ENCODE data around the gene CASP7. TPM values are rescaled to one million over a fixed set of nuclear protein-coding genes. Genes with fewer than 3 reads are reported as not detected.
"Not testable (repeated sequence)": the region's sequence is repeated elsewhere in the genome, so short reads cannot be mapped to it uniquely, and the experiment has no call there.

Gene CASP7
- total and polyA plus RNA-seq, 2 donors: 26.5 to 27.9 TPM

- no peaks in the 10 kb centered on the region for H3K4me1 ChIP-seq (ENCODE audit: control insufficient read depth in 2 of 2, insufficient read depth in 2 of 2, low read length in 2 of 2)
Measured at GRCh38 chr10:113767222-113767621, 87.5 kb downstream of the CASP7 start.

GRCh38 chr10:113770346-113770745 is 90.6 kb downstream of the CASP7 start:
- no peaks in the 10 kb centered on the region for H3K36me3 ChIP-seq (ENCODE audit: control insufficient read depth in 2 of 2, insufficient read depth in 2 of 2, low read length in 1 of 2)
- WGBS: 92% methylated on average over 4 of the region's 4 CpGs
- no peak overlapping the region for H3K27ac ChIP-seq (ENCODE audit: low read depth in 1 of 2, low read length in 1 of 2)
- DNase-seq (ENCODE audit: low read depth in 6 of 9, low spot score in 9 of 9): no peak
- no peaks in the 10 kb centered on the region for H3K4me1 ChIP-seq (ENCODE audit: control insufficient read depth in 2 of 2, insufficient read depth in 2 of 2, low read length in 2 of 2)
- H3K27me3 ChIP-seq (ENCODE audit: control insufficient read depth in 2 of 2, insufficient read depth in 1 of 2, low read length in 1 of 2): peaks cover 0 to 9% of the 10 kb centered on the region in 2 donors
- H3K4me3 ChIP-seq (ENCODE audit: low read length in 2 of 2): no peak overlapping the region
- H3K9me3 ChIP-seq (ENCODE audit: control insufficient read depth in 2 of 2, insufficient read depth in 1 of 2, low read length in 1 of 2): no peaks in the 10 kb centered on the region

More at GRCh38 chr10:113767222-113767621, 87.5 kb downstream of the CASP7 start:
- no peaks in the 10 kb centered on the region for H3K36me3 ChIP-seq (ENCODE audit: control insufficient read depth in 2 of 2, insufficient read depth in 2 of 2, low read length in 1 of 2)
- 86% methylated on average over 2 of the region's 2 CpGs for WGBS
- H3K27me3 ChIP-seq (ENCODE audit: control insufficient read depth in 2 of 2, insufficient read depth in 1 of 2, low read length in 1 of 2): peaks cover 0 to 9% of the 10 kb centered on the region in 2 donors
- DNase-seq (ENCODE audit: low read depth in 6 of 9, low spot score in 9 of 9): no peak
- H3K9me3 ChIP-seq (ENCODE audit: control insufficient read depth in 2 of 2, insufficient read depth in 1 of 2, low read length in 1 of 2): no peaks in the 10 kb centered on the region
- H3K27ac ChIP-seq (ENCODE audit: low read depth in 1 of 2, low read length in 1 of 2): no peak overlapping the region
- no peak overlapping the region for H3K4me3 ChIP-seq (ENCODE audit: low read length in 2 of 2)

DNA sequence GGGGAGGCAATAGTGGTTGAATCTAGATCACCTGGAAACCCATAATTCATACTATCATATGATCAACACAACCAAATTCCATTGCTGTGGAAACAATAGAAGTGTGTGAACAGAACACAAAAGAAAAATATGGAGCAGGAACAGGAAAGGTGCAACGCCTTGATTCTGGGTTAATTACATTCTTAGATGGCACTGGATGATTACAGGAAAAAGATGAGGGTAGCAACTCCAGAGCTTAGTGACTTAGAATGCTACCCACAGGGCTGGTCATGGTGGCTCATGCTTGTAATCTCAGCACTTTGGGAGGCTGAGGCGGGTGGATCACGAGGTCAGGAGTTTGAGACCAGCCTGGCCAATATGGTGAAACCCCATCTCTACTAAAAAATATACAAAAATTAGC is 91.4 kb downstream of the CASP7 start:
- H3K27ac ChIP-seq (ENCODE audit: low read depth in 1 of 2, low read length in 1 of 2); H3K4me3 ChIP-seq (ENCODE audit: low read length in 2 of 2); H3K9me3 ChIP-seq (ENCODE audit: control insufficient read depth in 2 of 2, insufficient read depth in 1 of 2, low read length in 1 of 2); H3K27me3 ChIP-seq (ENCODE audit: control insufficient read depth in 2 of 2, insufficient read depth in 1 of 2, low read length in 1 of 2); H3K4me1 ChIP-seq (ENCODE audit: control insufficient read depth in 2 of 2, insufficient read depth in 2 of 2, low read length in 2 of 2); DNase-seq (ENCODE audit: low read depth in 6 of 9, low spot score in 9 of 9); H3K36me3 ChIP-seq (ENCODE audit: control insufficient read depth in 2 of 2, insufficient read depth in 2 of 2, low read length in 1 of 2): not testable (repeated sequence)
- 94% methylated on average over 3 of the region's 3 CpGs for WGBS

DNA sequence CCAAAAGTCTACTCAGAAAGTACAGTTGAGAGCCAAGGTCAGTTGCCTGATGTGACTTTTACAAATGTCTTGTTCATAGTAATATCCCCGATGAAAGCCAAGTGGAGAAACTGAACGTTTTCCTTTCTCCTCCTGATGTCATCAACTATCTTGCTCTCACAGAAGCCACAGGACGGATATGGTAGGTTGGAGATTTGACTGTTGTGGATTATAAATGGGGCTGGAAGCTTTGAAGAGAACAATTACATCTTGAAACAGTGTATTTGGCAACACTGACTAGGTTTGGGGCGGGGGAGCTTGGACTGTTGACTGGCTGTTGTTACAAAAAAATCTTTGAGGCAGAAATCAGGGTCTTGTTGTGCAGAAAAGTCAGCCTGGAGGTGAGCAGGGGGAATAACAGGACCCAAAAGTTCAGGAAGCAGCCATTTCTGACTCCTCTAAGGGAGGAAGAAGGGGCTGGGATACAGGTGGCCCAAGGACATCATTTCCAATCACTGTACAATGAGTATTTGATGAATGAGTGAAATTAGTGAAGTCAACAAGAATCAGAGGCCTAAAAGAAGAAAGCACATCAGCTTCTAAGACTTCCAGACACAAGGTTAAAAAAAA is 96.1 kb downstream of the CASP7 start:
- no peak overlapping the region for H3K27ac ChIP-seq (ENCODE audit: low read depth in 1 of 2, low read length in 1 of 2)
- no peaks in the 10 kb centered on the region for H3K9me3 ChIP-seq (ENCODE audit: control insufficient read depth in 2 of 2, insufficient read depth in 1 of 2, low read length in 1 of 2)
- H3K27me3 ChIP-seq (ENCODE audit: control insufficient read depth in 2 of 2, insufficient read depth in 1 of 2, low read length in 1 of 2): peaks cover 0 to 3% of the 10 kb centered on the region in 2 donors
- WGBS: 61% methylated on average over 4 of the region's 4 CpGs
- no peak overlapping the region for H3K4me3 ChIP-seq (ENCODE audit: low read length in 2 of 2)
- no peaks in the 10 kb centered on the region for H3K4me1 ChIP-seq (ENCODE audit: control insufficient read depth in 2 of 2, insufficient read depth in 2 of 2, low read length in 2 of 2)
- no peak for DNase-seq (ENCODE audit: low read depth in 6 of 9, low spot score in 9 of 9)
- no peaks in the 10 kb centered on the region for H3K36me3 ChIP-seq (ENCODE audit: control insufficient read depth in 2 of 2, insufficient read depth in 2 of 2, low read length in 1 of 2)

DNA sequence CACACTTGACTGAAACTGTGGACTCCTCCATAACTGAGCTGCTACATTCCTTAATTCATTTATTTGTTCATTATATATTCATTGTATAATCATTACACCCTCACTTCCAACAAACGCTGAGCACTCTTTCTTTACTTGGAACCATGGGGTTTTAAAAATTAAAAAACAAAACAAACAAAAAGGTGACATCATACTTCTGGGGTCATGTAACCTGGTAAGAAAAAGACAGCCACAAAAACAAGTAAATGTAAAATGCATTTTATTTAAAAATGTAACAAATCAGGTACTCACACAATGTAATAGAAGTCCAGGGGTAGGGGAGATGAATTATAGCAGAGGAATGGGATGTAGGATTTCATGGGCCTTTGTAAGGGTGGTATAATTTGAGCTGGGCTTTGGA is 96.8 kb downstream of the CASP7 start:
- 96% methylated on average over 1 of the region's 1 CpG for WGBS
- no peaks in the 10 kb centered on the region for H3K9me3 ChIP-seq (ENCODE audit: control insufficient read depth in 2 of 2, insufficient read depth in 1 of 2, low read length in 1 of 2)
- no peak overlapping the region for H3K4me3 ChIP-seq (ENCODE audit: low read length in 2 of 2)
- peaks cover 0 to 4% of the 10 kb centered on the region in 2 donors for H3K27me3 ChIP-seq (ENCODE audit: control insufficient read depth in 2 of 2, insufficient read depth in 1 of 2, low read length in 1 of 2)
- DNase-seq (ENCODE audit: low read depth in 6 of 9, low spot score in 9 of 9): no peak
- no peaks in the 10 kb centered on the region for H3K36me3 ChIP-seq (ENCODE audit: control insufficient read depth in 2 of 2, insufficient read depth in 2 of 2, low read length in 1 of 2)
- H3K4me1 ChIP-seq (ENCODE audit: control insufficient read depth in 2 of 2, insufficient read depth in 2 of 2, low read length in 2 of 2): no peaks in the 10 kb centered on the region
- H3K27ac ChIP-seq (ENCODE audit: low read depth in 1 of 2, low read length in 1 of 2): no peak overlapping the region

Other genes starting within 250 kb of the CASP7 start
- gene HABP2, start 126.9 kb upstream of the CASP7 start, total RNA-seq: 0.19 TPM
- 0.96 TPM for gene HABP2, start 126.9 kb upstream of the CASP7 start, polyA plus RNA-seq
- 0.05 TPM for gene NRAP, start 15.9 kb upstream of the CASP7 start, total RNA-seq
- gene NRAP, start 15.9 kb upstream of the CASP7 start, polyA plus RNA-seq: 0.07 TPM
- under 0.01 TPM for gene PLEKHS1, start 71.8 kb downstream of the CASP7 start, total RNA-seq
- gene PLEKHS1, start 71.8 kb downstream of the CASP7 start, polyA plus RNA-seq: 0.37 TPM
- 8.1 TPM for gene DCLRE1A, start 174.2 kb downstream of the CASP7 start, total RNA-seq
- 5.4 TPM for gene DCLRE1A, start 174.2 kb downstream of the CASP7 start, polyA plus RNA-seq
- 6.2 TPM for gene NHLRC2, start 174.7 kb downstream of the CASP7 start, total RNA-seq
- gene NHLRC2, start 174.7 kb downstream of the CASP7 start, polyA plus RNA-seq: 7.6 TPM